Activated naive CD4-positive, alpha-beta T cell treated with anti-CD3 and anti-CD28 coated beads, Interleukin-2, amount 50 U/mL, for 24 hours (primary cell): ENCODE results near the gene POLR1B.
A peak's percentile ranks its signal among the peaks of the same experiment; 100 is the strongest.
"Not testable (repeated sequence)": the region's sequence is repeated elsewhere in the genome, so short reads cannot be mapped to it uniquely, and the experiment has no call there.

Source experiments
- H3K27ac Mint-ChIP-seq: one replicate; pipeline ENCODE4 v1.8.0; 2021; ENCODE audit warnings: mild to moderate bottlenecking, mixed read lengths
- H3K27me3 Mint-ChIP-seq: one replicate; pipeline ENCODE4 v1.8.0; 2021; ENCODE audit warnings: mixed read lengths
- H3K36me3 Mint-ChIP-seq: one replicate; pipeline ENCODE4 v1.8.0; 2021; ENCODE audit warnings: mixed read lengths
- H3K4me1 Mint-ChIP-seq: one replicate; pipeline ENCODE4 v1.8.0; 2021; ENCODE audit warnings: mixed read lengths
- H3K4me3 Mint-ChIP-seq: one replicate; pipeline ENCODE4 v1.8.0; 2021; ENCODE audit warnings: mild to moderate bottlenecking, mixed read lengths
- H3K9me3 Mint-ChIP-seq: one replicate; pipeline ENCODE4 v1.8.0; 2021; ENCODE audit warnings: mixed read lengths

Gene POLR1B

GRCh38 chr2:112606547-112606946 lies 64.3 kb downstream of the POLR1B start:
- Mint-ChIP-seq H3K36me3 (no peaks in the 10 kb centered on the region), H3K27ac (no peak overlapping the region), H3K27me3 (no peaks in the 10 kb centered on the region), H3K4me1 (no peaks in the 10 kb centered on the region), H3K9me3 (no peaks in the 10 kb centered on the region), H3K4me3 (no peak overlapping the region)

DNA sequence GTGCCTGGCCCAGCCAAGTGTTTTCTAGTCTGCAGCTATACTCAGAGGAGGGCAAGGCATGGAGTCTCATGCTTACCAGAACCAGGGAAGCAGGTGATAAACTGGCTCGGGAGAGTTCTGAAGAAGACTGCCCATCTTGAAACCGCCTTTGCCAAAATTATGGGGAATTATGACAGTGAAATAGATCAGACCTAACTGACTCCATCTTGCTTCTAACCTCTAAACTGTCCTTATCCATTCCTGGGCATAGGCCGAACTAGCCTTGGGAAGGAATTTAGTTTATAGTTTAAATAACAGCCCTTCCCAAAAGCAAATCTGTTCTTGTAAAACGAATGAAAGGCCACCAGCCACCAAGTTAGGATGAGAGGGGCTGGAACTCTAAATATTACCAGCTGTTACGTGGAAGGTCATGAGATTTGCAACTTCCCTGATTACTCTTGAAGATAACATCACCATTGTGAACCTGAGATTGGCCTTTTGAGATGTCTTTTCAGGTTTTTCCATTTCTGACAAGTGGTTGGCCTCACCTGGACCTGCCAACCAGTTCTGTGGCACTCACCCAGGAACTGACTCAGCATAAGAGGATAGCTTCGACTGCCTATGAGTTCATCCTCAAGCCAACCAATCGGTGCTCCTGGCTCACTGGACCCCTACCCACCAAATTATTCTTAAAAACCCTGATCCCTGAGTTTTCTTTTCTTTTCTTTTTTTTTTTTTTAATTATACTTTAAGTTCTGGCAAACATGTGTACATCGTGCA lies 65.6 kb downstream of the POLR1B start:
- H3K4me1 Mint-ChIP-seq, result no peaks in the 10 kb centered on the region
- H3K4me3 Mint-ChIP-seq, result no peak overlapping the region
- no peaks in the 10 kb centered on the region for H3K27me3 Mint-ChIP-seq
- no peaks in the 10 kb centered on the region for H3K36me3 Mint-ChIP-seq
- H3K27ac Mint-ChIP-seq, result no peak overlapping the region
- H3K9me3 Mint-ChIP-seq, result no peaks in the 10 kb centered on the region

GRCh38 chr2:112609320-112609719 lies 67.1 kb downstream of the POLR1B start:
- not testable (repeated sequence) for H3K4me1 Mint-ChIP-seq, H3K9me3 Mint-ChIP-seq, H3K27ac Mint-ChIP-seq, H3K4me3 Mint-ChIP-seq, H3K27me3 Mint-ChIP-seq, H3K36me3 Mint-ChIP-seq

DNA sequence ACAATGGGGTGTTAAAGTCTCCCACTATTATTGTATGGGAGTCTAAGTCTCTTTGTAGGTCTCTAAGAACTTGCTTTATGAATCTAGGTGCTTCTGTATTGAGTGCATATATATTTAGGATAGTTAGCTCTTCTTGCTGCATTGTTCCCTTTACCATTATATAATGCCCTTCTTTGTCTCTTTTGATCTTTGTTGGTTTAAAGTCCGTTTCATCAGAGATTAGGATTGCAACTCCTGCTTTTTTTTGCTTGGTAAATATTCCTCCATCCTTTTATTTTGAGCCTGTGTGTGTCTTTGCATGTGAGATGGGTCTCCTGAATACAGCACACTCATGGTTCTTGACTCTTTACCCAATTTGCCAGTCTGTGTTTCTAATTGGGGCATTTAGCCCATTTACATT lies 70.0 kb downstream of the POLR1B start:
- not testable (repeated sequence) for H3K27ac Mint-ChIP-seq, H3K27me3 Mint-ChIP-seq

GRCh38 chr2:112614201-112614840 lies 72.1 kb downstream of the POLR1B start:
- Mint-ChIP-seq H3K9me3 (no peaks in the 10 kb centered on the region), H3K27ac (no peak overlapping the region), H3K4me1 (no peaks in the 10 kb centered on the region), H3K27me3 (no peaks in the 10 kb centered on the region), H3K4me3 (no peak overlapping the region), H3K36me3 (no peaks in the 10 kb centered on the region)

More for the DNA sequence above, 70.0 kb downstream of the POLR1B start:
- H3K4me3 Mint-ChIP-seq, H3K36me3 Mint-ChIP-seq, H3K9me3 Mint-ChIP-seq, H3K4me1 Mint-ChIP-seq: not testable (repeated sequence)

- H3K4me1 Mint-ChIP-seq, result no peaks in the 10 kb centered on the region
- no peaks in the 10 kb centered on the region for H3K27me3 Mint-ChIP-seq
- H3K36me3 Mint-ChIP-seq, result no peaks in the 10 kb centered on the region
- no peak overlapping the region for H3K27ac Mint-ChIP-seq
- H3K4me3 Mint-ChIP-seq, result no peak overlapping the region
- no peaks in the 10 kb centered on the region for H3K9me3 Mint-ChIP-seq
Measured at GRCh38 chr2:112615051-112615450, 72.8 kb downstream of the POLR1B start.

GRCh38 chr2:112615798-112616197 lies 73.5 kb downstream of the POLR1B start:
- not testable (repeated sequence) for H3K36me3 Mint-ChIP-seq, H3K4me1 Mint-ChIP-seq, H3K4me3 Mint-ChIP-seq, H3K27ac Mint-ChIP-seq, H3K27me3 Mint-ChIP-seq, H3K9me3 Mint-ChIP-seq

DNA sequence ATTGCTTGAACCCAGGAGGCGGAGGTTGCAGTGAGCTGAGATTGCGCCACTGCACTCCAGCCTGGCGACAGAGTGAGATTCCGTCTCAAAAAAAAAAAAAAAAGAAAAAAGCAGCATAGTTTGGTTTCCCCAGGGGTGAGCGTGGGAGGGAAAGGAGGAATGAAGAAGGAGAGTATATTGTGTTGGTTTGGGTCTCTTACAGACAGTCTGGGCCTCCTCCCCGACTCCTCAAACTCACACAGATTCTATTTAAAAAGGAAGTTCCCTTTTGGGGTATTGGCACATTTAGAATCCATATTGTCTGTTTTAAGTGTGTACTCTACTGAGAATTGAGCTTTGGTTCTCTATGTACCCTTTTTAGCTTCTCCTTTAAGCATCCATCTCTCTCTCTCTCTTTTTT lies 76.1 kb downstream of the POLR1B start:
- no peaks in the 10 kb centered on the region for H3K9me3 Mint-ChIP-seq
- no peak overlapping the region for H3K27ac Mint-ChIP-seq
- H3K36me3 Mint-ChIP-seq, result no peaks in the 10 kb centered on the region
- no peak overlapping the region for H3K4me3 Mint-ChIP-seq
- no peaks in the 10 kb centered on the region for H3K4me1 Mint-ChIP-seq
- H3K27me3 Mint-ChIP-seq, result no peaks in the 10 kb centered on the region

- Mint-ChIP-seq H3K4me1 (peaks cover 30% of the 10 kb centered on the region), H3K4me3 (no peak overlapping the region), H3K9me3 (no peaks in the 10 kb centered on the region)
Measured at GRCh38 chr2:112621790-112622527, 79.7 kb downstream of the POLR1B start.

GRCh38 chr2:112622528-112622849 lies 80.2 kb downstream of the POLR1B start:
- no peak overlapping the region for H3K4me3 Mint-ChIP-seq
- H3K36me3 Mint-ChIP-seq, result no peaks in the 10 kb centered on the region
- H3K4me1 Mint-ChIP-seq, result peaks cover 35% of the 10 kb centered on the region
- no peaks in the 10 kb centered on the region for H3K27me3 Mint-ChIP-seq
- no peaks in the 10 kb centered on the region for H3K9me3 Mint-ChIP-seq
- no peak overlapping the region for H3K27ac Mint-ChIP-seq

More at GRCh38 chr2:112621790-112622527, 79.7 kb downstream of the POLR1B start:
- Mint-ChIP-seq H3K27ac (no peak overlapping the region), H3K36me3 (no peaks in the 10 kb centered on the region), H3K27me3 (no peaks in the 10 kb centered on the region)

DNA sequence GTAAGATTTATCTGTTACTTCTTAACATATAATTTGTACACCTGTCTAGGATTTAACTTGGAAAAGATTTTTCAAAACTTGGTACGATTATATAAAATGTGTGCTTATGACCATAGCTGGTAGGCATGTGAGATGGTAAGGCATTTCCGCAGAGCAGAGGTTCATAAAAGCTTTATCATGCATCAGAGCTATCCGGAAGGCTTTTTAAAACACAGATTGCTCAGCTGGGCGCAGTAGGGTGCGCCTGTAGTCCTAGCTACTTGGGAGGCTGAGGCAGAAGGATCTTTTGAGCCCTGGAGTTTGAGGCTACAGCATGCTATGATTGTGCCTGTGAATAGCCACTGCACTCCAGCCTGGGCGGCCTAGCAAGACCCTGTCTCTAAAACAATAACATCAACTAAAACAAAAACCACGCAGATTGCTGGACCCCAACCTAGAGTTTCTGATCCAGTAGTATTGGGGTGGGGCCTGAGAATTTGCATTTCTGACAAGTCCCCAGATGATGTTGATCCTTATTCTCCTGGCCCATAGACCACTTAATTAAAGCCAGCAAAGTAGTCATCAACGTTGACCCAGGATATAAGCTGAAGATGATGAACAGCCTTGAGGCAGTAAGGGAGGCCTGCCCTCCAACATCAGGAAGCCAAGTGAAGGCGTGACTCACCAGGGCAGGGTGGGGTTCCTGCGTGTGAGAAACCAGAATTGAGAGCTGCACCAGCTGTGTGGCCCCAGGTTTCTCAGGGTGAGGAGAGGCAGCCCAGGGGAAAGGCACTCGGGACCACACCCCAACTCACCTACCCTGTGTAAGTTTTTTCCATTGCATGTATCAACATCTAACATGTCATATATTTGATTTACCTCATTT lies 81.9 kb downstream of the POLR1B start:
- no peak overlapping the region for H3K4me3 Mint-ChIP-seq
- H3K4me1 Mint-ChIP-seq, result peaks cover 50% of the 10 kb centered on the region
- H3K9me3 Mint-ChIP-seq, result no peaks in the 10 kb centered on the region
- no peaks in the 10 kb centered on the region for H3K27me3 Mint-ChIP-seq
- no peaks in the 10 kb centered on the region for H3K36me3 Mint-ChIP-seq
- H3K27ac Mint-ChIP-seq, result peak overlapping the region; percentile 23

DNA sequence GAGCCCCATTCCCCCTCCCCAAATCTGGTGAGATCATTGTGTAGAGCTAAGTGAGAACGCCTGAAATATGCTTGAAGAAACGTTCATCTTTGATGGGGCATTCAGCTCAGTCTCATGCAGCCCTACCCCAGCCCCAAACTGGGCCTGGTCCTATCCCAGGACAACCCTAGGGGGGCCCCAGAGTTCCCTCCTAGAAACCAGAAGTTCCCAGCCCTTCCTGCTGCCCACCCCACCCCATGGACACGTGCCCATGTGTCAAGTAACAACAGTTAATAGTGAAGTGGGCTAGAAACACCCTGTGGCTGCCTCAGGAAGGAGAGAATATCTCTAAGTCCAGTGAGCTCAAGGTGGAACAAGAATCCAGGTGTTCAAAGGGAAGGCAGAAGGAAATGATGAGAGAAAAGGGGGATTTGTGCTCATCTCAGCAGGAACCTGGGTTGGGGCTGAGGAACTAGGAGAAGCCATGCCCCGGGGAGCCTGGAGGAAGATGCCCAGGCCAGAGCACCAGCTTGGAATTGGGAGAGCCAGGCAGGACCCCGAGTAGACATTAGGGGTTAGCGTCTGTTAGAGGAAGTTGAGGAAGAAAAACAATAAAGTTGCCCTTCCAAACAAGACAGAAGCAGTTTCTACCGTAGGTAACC lies 83.3 kb downstream of the POLR1B start:
- H3K4me3 Mint-ChIP-seq, result no peak overlapping the region
- peaks cover 64% of the 10 kb centered on the region for H3K4me1 Mint-ChIP-seq
- H3K27ac Mint-ChIP-seq, result no peak overlapping the region
- H3K36me3 Mint-ChIP-seq, result no peaks in the 10 kb centered on the region
- H3K9me3 Mint-ChIP-seq, result no peaks in the 10 kb centered on the region
- no peaks in the 10 kb centered on the region for H3K27me3 Mint-ChIP-seq

GRCh38 chr2:112626604-112627059 lies 84.4 kb downstream of the POLR1B start:
- no peaks in the 10 kb centered on the region for H3K9me3 Mint-ChIP-seq
- no peaks in the 10 kb centered on the region for H3K36me3 Mint-ChIP-seq
- H3K27me3 Mint-ChIP-seq, result no peaks in the 10 kb centered on the region
- peaks cover 75% of the 10 kb centered on the region for H3K4me1 Mint-ChIP-seq
- peak overlapping the region; percentile 59 for H3K27ac Mint-ChIP-seq
- peak overlapping the region; percentile 72 for H3K4me3 Mint-ChIP-seq
